DMS79 treated with DMSO at 0.1 percent for 48 hours (cell line): ENCODE data around the gene KIRREL1.

Experiments
- DNase-seq: peaks from one replicate; lab custom pipeline; 2025; lab: John Stamatoyannopoulos, UW

Gene KIRREL1

GRCh38 chr1:157975228-157975950, 18.1 kb upstream of the KIRREL1 start:
- no peak for DNase-seq

- DNase-seq, result no peak
Measured at GRCh38 chr1:157976888-157977287, 16.6 kb upstream of the KIRREL1 start.

GRCh38 chr1:157978586-157979403, 14.7 kb upstream of the KIRREL1 start:
- no peak for DNase-seq

GRCh38 chr1:157982136-157982535, 11.3 kb upstream of the KIRREL1 start:
- DNase-seq, result no peak

GRCh38 chr1:157983787-157984186, 9.7 kb upstream of the KIRREL1 start:
- no peak for DNase-seq

GRCh38 chr1:157984469-157984868, 9.0 kb upstream of the KIRREL1 start:
- DNase-seq, result no peak

- no peak for DNase-seq
Measured at GRCh38 chr1:157985473-157985872, 8.0 kb upstream of the KIRREL1 start.

GRCh38 chr1:157988002-157988401, 5.4 kb upstream of the KIRREL1 start:
- no peak for DNase-seq

GRCh38 chr1:157992031-157992832, 1.2 kb upstream of the KIRREL1 start:
- no peak for DNase-seq

- no peak for DNase-seq
Measured at GRCh38 chr1:157992833-157993146, 655 bp upstream of the KIRREL1 start.

GRCh38 chr1:157993918-157994605, 617 bp downstream of the KIRREL1 start:
- DNase-seq, result no peak

- no peak for DNase-seq
Measured at GRCh38 chr1:157994704-157995582, 1.5 kb downstream of the KIRREL1 start.

- no peak for DNase-seq
Measured at GRCh38 chr1:157995583-157996169, 2.2 kb downstream of the KIRREL1 start.

- DNase-seq, result no peak
Measured at GRCh38 chr1:157996433-157996832, 3.0 kb downstream of the KIRREL1 start.

GRCh38 chr1:158000507-158000906, 7.1 kb downstream of the KIRREL1 start:
- DNase-seq, result no peak

- DNase-seq, result no peak
Measured at GRCh38 chr1:158002022-158002630, 8.7 kb downstream of the KIRREL1 start.

- DNase-seq, result no peak
Measured at GRCh38 chr1:158002631-158003405, 9.4 kb downstream of the KIRREL1 start.

GRCh38 chr1:158003406-158003800, 10.0 kb downstream of the KIRREL1 start:
- DNase-seq, result no peak

GRCh38 chr1:158005224-158005623, 11.8 kb downstream of the KIRREL1 start:
- DNase-seq, result no peak

- no peak for DNase-seq
Measured at GRCh38 chr1:158007180-158007579, 13.7 kb downstream of the KIRREL1 start.
